ENCODE data around the gene LPO.

Gene LPO

GRCh38 chr17:58311429-58311894, 73.1 kb downstream of the LPO start:
- TF ChIP-seq CTCF (IDR thresholded peaks at IDR 0.05; ENCODE audit: insufficient read depth, low read length, poor library complexity, severe bottlenecking) (no peak), EZH2phosphoT487 (conservative IDR thresholded peaks at IDR 0.05; ENCODE audit: low read length) (no peak)
- Histone ChIP-seq H3K9ac (ENCODE audit: low read length) (no peak overlapping the region), H3K27ac (ENCODE audit: low read depth, low read length) (no peak overlapping the region), H3K36me3 (ENCODE audit: low read length) (no peaks in the 10 kb centered on the region), H3K9me2 (replicated peaks; ENCODE audit: insufficient read depth, low read length) (no peaks in the 10 kb centered on the region), H3K4me2 (ENCODE audit: low read depth, low read length, poor library complexity, severe bottlenecking) (no peak overlapping the region), H3F3A (ENCODE audit: insufficient read depth) (no peaks in the 10 kb centered on the region), H2AFZ (ENCODE audit: low read depth, low read length, severe bottlenecking) (no peak overlapping the region), H3K27me3 (ENCODE audit: low read length) (no peaks in the 10 kb centered on the region), H3K9me3 (ENCODE audit: insufficient read depth, low read length) (no peaks in the 10 kb centered on the region), H4K20me1 (ENCODE audit: low read depth, low read length) (no peaks in the 10 kb centered on the region), H3K4me3 (ENCODE audit: insufficient read depth, low read length, poor library complexity, severe bottlenecking) (no peak overlapping the region), H3K79me2 (ENCODE audit: insufficient read depth, low read length) (no peaks in the 10 kb centered on the region)

GRCh38 chr17:58312021-58312630, 73.7 kb downstream of the LPO start:
- no peaks in the 10 kb centered on the region for H4K20me1 ChIP-seq (ENCODE audit: low read depth, low read length)
- no peaks in the 10 kb centered on the region for H3K9me3 ChIP-seq (ENCODE audit: insufficient read depth, low read length)
- H2AFZ ChIP-seq (ENCODE audit: low read depth, low read length, severe bottlenecking): no peak overlapping the region
- H3K4me2 ChIP-seq (ENCODE audit: low read depth, low read length, poor library complexity, severe bottlenecking): no peak overlapping the region
- no peak overlapping the region for H3K9ac ChIP-seq (ENCODE audit: low read length)
- TF ChIP-seq CTCF (IDR thresholded peaks at IDR 0.05; ENCODE audit: insufficient read depth, low read length, poor library complexity, severe bottlenecking) (no peak), EZH2phosphoT487 (conservative IDR thresholded peaks at IDR 0.05; ENCODE audit: low read length) (no peak)
- no peak overlapping the region for H3K27ac ChIP-seq (ENCODE audit: low read depth, low read length)
- H3F3A ChIP-seq (ENCODE audit: insufficient read depth): no peaks in the 10 kb centered on the region
- H3K9me2 ChIP-seq (replicated peaks; ENCODE audit: insufficient read depth, low read length): no peaks in the 10 kb centered on the region
- no peaks in the 10 kb centered on the region for H3K27me3 ChIP-seq (ENCODE audit: low read length)
- no peaks in the 10 kb centered on the region for H3K36me3 ChIP-seq (ENCODE audit: low read length)
- no peak overlapping the region for H3K4me3 ChIP-seq (ENCODE audit: insufficient read depth, low read length, poor library complexity, severe bottlenecking)
- no peaks in the 10 kb centered on the region for H3K79me2 ChIP-seq (ENCODE audit: insufficient read depth, low read length)

GRCh38 chr17:58312829-58313228, 74.4 kb downstream of the LPO start:
- no peak overlapping the region for H3K9ac ChIP-seq (ENCODE audit: low read length)
- H3K4me2 ChIP-seq (ENCODE audit: low read depth, low read length, poor library complexity, severe bottlenecking): no peak overlapping the region
- H3K36me3 ChIP-seq (ENCODE audit: low read length): no peaks in the 10 kb centered on the region
- H3K9me3 ChIP-seq (ENCODE audit: insufficient read depth, low read length): no peaks in the 10 kb centered on the region
- H2AFZ ChIP-seq (ENCODE audit: low read depth, low read length, severe bottlenecking): no peak overlapping the region
- no peak overlapping the region for H3K27ac ChIP-seq (ENCODE audit: low read depth, low read length)
- TF ChIP-seq CTCF (IDR thresholded peaks at IDR 0.05; ENCODE audit: insufficient read depth, low read length, poor library complexity, severe bottlenecking) (no peak), EZH2phosphoT487 (conservative IDR thresholded peaks at IDR 0.05; ENCODE audit: low read length) (no peak)
- no peaks in the 10 kb centered on the region for H4K20me1 ChIP-seq (ENCODE audit: low read depth, low read length)
- no peaks in the 10 kb centered on the region for H3K9me2 ChIP-seq (replicated peaks; ENCODE audit: insufficient read depth, low read length)
- no peaks in the 10 kb centered on the region for H3F3A ChIP-seq (ENCODE audit: insufficient read depth)
- H3K79me2 ChIP-seq (ENCODE audit: insufficient read depth, low read length): no peaks in the 10 kb centered on the region
- H3K27me3 ChIP-seq (ENCODE audit: low read length): no peaks in the 10 kb centered on the region
- H3K4me3 ChIP-seq (ENCODE audit: insufficient read depth, low read length, poor library complexity, severe bottlenecking): no peak overlapping the region

Data from SU-DHL-6 (cell line).